Thyroid gland (tissue), 4 donors: ENCODE data around the gene MORN1.

Source experiments
- POLR2A ChIP-seq, 2 donors: fragments of 450-650 bp; IDR thresholded peaks; one replicate each; pipeline ENCODE4 v1.6.1; 2017; ENCODE audit warnings: antibody characterized with exemption in 2 of 2, mild to moderate bottlenecking in 2 of 2, moderate library complexity in 1 of 2
- TF ChIP-seq, protein P1 (sequence below), 6 experiments: fragments of 200-600 bp in 3 of 6; fragments of 450-650 bp in 3 of 6; sonication (generic) in 3 of 6; IDR thresholded peaks; one replicate each; pipeline ENCODE4 v1.5.1; 2016 to 2019; ENCODE audit warnings: antibody characterized with exemption in 6 of 6, mild to moderate bottlenecking in 2 of 6, inconsistent platforms in 1 of 6, moderate library complexity in 1 of 6

DNA sequence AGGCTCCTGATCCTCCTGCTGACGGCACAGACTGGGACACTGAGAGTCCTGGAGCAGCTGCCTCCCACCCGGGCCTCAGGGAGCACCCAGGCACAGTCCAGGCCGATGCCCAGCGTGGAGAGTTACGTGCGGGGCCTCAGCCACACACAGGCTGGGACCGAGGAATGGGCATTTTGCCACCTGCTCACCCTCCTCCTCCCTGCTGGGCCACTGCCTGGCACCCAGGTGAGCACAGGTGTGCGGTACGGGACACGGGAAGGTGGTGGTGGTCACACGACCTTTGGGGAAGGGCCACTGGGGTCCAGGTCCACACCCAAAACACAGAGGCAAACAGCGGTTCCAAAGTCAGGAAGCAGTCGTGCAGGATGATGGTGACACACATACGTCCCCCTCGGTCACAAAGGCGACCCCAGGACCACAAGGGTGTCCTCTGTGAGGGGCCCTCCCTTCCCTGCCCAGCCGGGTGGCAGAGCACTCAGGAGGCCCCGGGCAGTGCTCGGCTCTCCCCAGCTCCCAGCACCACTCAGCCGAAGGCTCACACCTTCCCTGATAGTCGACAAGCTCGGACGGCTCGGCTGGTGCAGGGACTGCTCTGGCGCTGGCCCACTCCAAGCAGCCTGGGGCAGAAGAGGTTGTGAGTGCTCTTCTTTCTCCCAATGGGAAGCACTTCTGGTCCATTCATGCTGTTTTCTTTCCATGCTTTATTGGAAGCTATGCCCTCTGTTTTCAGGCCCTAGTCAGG lies 14.3 kb downstream of the MORN1 start:
- TF ChIP-seq POLR2A (IDR thresholded peaks at IDR 0.05) = no peak
- TF ChIP-seq, protein P1, sequence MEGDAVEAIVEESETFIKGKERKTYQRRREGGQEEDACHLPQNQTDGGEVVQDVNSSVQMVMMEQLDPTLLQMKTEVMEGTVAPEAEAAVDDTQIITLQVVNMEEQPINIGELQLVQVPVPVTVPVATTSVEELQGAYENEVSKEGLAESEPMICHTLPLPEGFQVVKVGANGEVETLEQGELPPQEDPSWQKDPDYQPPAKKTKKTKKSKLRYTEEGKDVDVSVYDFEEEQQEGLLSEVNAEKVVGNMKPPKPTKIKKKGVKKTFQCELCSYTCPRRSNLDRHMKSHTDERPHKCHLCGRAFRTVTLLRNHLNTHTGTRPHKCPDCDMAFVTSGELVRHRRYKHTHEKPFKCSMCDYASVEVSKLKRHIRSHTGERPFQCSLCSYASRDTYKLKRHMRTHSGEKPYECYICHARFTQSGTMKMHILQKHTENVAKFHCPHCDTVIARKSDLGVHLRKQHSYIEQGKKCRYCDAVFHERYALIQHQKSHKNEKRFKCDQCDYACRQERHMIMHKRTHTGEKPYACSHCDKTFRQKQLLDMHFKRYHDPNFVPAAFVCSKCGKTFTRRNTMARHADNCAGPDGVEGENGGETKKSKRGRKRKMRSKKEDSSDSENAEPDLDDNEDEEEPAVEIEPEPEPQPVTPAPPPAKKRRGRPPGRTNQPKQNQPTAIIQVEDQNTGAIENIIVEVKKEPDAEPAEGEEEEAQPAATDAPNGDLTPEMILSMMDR (IDR thresholded peaks at IDR 0.05) = no peak
